GM18909 (cell line): ENCODE measurements around the gene INHA.
A peak's percentile ranks its signal among the peaks of the same experiment; 100 is the strongest.

Source experiments
- ATAC-seq: cut with Tn5 transposase; IDR thresholded peaks from one replicate; pipeline ENCODE4 v1.9.1; 2021; ENCODE audit warnings: mild to moderate bottlenecking; ENCODE audit not compliant: unreplicated experiment, poor library complexity

INHA gene

GRCh38 chr2:219557320-219557719, 14.8 kb upstream of the INHA start:
- ATAC-seq, result no peak

- no peak for ATAC-seq
Measured at GRCh38 chr2:219557791-219558785, 14.0 kb upstream of the INHA start.

GRCh38 chr2:219559156-219559915, 12.8 kb upstream of the INHA start:
- no peak for ATAC-seq

GRCh38 chr2:219560037-219560892, 11.8 kb upstream of the INHA start:
- peak; percentile 50 for ATAC-seq

GRCh38 chr2:219560893-219561178, 11.3 kb upstream of the INHA start:
- ATAC-seq, result no peak

GRCh38 chr2:219561179-219562048, 10.7 kb upstream of the INHA start:
- ATAC-seq, result no peak

GRCh38 chr2:219562049-219563020, 9.8 kb upstream of the INHA start:
- no peak for ATAC-seq

- no peak for ATAC-seq
Measured at GRCh38 chr2:219563271-219563928, 8.7 kb upstream of the INHA start.

- ATAC-seq, result no peak
Measured at GRCh38 chr2:219565130-219566080, 6.7 kb upstream of the INHA start.

- ATAC-seq, result no peak
Measured at GRCh38 chr2:219566640-219567039, 5.5 kb upstream of the INHA start.

GRCh38 chr2:219567131-219567530, 5.0 kb upstream of the INHA start:
- no peak for ATAC-seq

- no peak for ATAC-seq
Measured at GRCh38 chr2:219567791-219568361, 4.2 kb upstream of the INHA start.

- no peak for ATAC-seq
Measured at GRCh38 chr2:219569041-219569440, 3.1 kb upstream of the INHA start.

GRCh38 chr2:219569635-219570034, 2.5 kb upstream of the INHA start:
- no peak for ATAC-seq

GRCh38 chr2:219570194-219570923, 1.8 kb upstream of the INHA start:
- ATAC-seq, result no peak

GRCh38 chr2:219570924-219571310, 1.2 kb upstream of the INHA start:
- ATAC-seq, result no peak
